Activated T-cell treated with anti-CD3 and anti-CD28 coated beads, Interleukin-2, amount 50 U/mL, for 24 hours (primary cell): ENCODE data around the gene HAND1.

Experiments used
- DNase-seq: peaks from one replicate; pipeline ENCODE4 v3.0.0-alpha.2; 2020
- H3K27ac Mint-ChIP-seq: 2 replicates; pipeline ENCODE4 v1.8.0; 2020; ENCODE audit warnings: mild to moderate bottlenecking, mixed read lengths
- H3K27me3 Mint-ChIP-seq: 2 replicates; pipeline ENCODE4 v1.8.0; 2020; ENCODE audit warnings: mixed read lengths
- H3K36me3 Mint-ChIP-seq: 2 replicates; pipeline ENCODE4 v1.8.0; 2020; ENCODE audit warnings: low read depth, mixed read lengths
- H3K4me1 Mint-ChIP-seq: 2 replicates; pipeline ENCODE4 v1.8.0; 2020; ENCODE audit warnings: low read depth, mixed read lengths
- H3K4me3 Mint-ChIP-seq: 2 replicates; pipeline ENCODE4 v1.8.0; 2020; ENCODE audit warnings: mild to moderate bottlenecking, moderate library complexity, mixed read lengths
- H3K9me3 Mint-ChIP-seq: 2 replicates; pipeline ENCODE4 v1.8.0; 2020; ENCODE audit warnings: mixed read lengths

Gene HAND1

GRCh38 chr5:154466147-154466546 is 11.9 kb downstream of the HAND1 start:
- no peak overlapping the region for H3K27ac Mint-ChIP-seq
- no peaks in the 10 kb centered on the region for H3K9me3 Mint-ChIP-seq
- H3K4me3 Mint-ChIP-seq: no peak overlapping the region
- peaks cover 4% of the 10 kb centered on the region for H3K36me3 Mint-ChIP-seq
- H3K4me1 Mint-ChIP-seq: peaks cover 5% of the 10 kb centered on the region
- DNase-seq: no peak
- peaks cover 29% of the 10 kb centered on the region for H3K27me3 Mint-ChIP-seq

- no peaks in the 10 kb centered on the region for H3K4me1 Mint-ChIP-seq
- H3K36me3 Mint-ChIP-seq: peaks cover 6% of the 10 kb centered on the region
- no peak overlapping the region for H3K4me3 Mint-ChIP-seq
- no peaks in the 10 kb centered on the region for H3K9me3 Mint-ChIP-seq
- no peak overlapping the region for H3K27ac Mint-ChIP-seq
- no peak for DNase-seq
- H3K27me3 Mint-ChIP-seq: peaks cover 19% of the 10 kb centered on the region
These were observed 12.9 kb downstream of the HAND1 start for GRCh38 chr5:154465169-154465568.

GRCh38 chr5:154464438-154464837 is 13.6 kb downstream of the HAND1 start:
- Mint-ChIP-seq H3K36me3 (peaks cover 7% of the 10 kb centered on the region), H3K9me3 (no peaks in the 10 kb centered on the region), H3K27ac (no peak overlapping the region), H3K4me1 (no peaks in the 10 kb centered on the region), H3K4me3 (no peak overlapping the region), H3K27me3 (peaks cover 14% of the 10 kb centered on the region)
- no peak for DNase-seq

- no peaks in the 10 kb centered on the region for H3K27me3 Mint-ChIP-seq
- no peak overlapping the region for H3K27ac Mint-ChIP-seq
- no peak for DNase-seq
- H3K36me3 Mint-ChIP-seq: peaks cover 34% of the 10 kb centered on the region
- no peak overlapping the region for H3K4me3 Mint-ChIP-seq
- no peaks in the 10 kb centered on the region for H3K4me1 Mint-ChIP-seq
- no peaks in the 10 kb centered on the region for H3K9me3 Mint-ChIP-seq
These were observed 16.5 kb downstream of the HAND1 start for GRCh38 chr5:154461531-154461930.

- H3K36me3 Mint-ChIP-seq: peaks cover 47% of the 10 kb centered on the region
- H3K9me3 Mint-ChIP-seq: no peaks in the 10 kb centered on the region
- DNase-seq: no peak
- no peak overlapping the region for H3K4me3 Mint-ChIP-seq
- H3K27me3 Mint-ChIP-seq: no peaks in the 10 kb centered on the region
- H3K27ac Mint-ChIP-seq: no peak overlapping the region
- H3K4me1 Mint-ChIP-seq: no peaks in the 10 kb centered on the region
These were observed 17.9 kb downstream of the HAND1 start for GRCh38 chr5:154460172-154460571.

GRCh38 chr5:154459015-154459414 is 19.0 kb downstream of the HAND1 start:
- Mint-ChIP-seq H3K27ac (no peak overlapping the region), H3K27me3 (no peaks in the 10 kb centered on the region), H3K4me1 (no peaks in the 10 kb centered on the region), H3K4me3 (no peak overlapping the region), H3K9me3 (no peaks in the 10 kb centered on the region), H3K36me3 (peaks cover 59% of the 10 kb centered on the region)
- DNase-seq: no peak

GRCh38 chr5:154456540-154456939 is 21.5 kb downstream of the HAND1 start:
- Mint-ChIP-seq H3K27ac (no peak overlapping the region), H3K27me3 (no peaks in the 10 kb centered on the region), H3K4me3 (no peak overlapping the region), H3K36me3 (peaks cover 79% of the 10 kb centered on the region), H3K4me1 (no peaks in the 10 kb centered on the region), H3K9me3 (no peaks in the 10 kb centered on the region)
- DNase-seq: no peak

GRCh38 chr5:154455585-154455984 is 22.4 kb downstream of the HAND1 start:
- no peak for DNase-seq
- Mint-ChIP-seq H3K27me3 (no peaks in the 10 kb centered on the region), H3K9me3 (no peaks in the 10 kb centered on the region), H3K4me1 (peaks cover 2% of the 10 kb centered on the region), H3K36me3 (peaks cover 89% of the 10 kb centered on the region), H3K4me3 (no peak overlapping the region), H3K27ac (no peak overlapping the region)

- no peaks in the 10 kb centered on the region for H3K27me3 Mint-ChIP-seq
- no peaks in the 10 kb centered on the region for H3K9me3 Mint-ChIP-seq
- H3K4me3 Mint-ChIP-seq: no peak overlapping the region
- peaks cover 33% of the 10 kb centered on the region for H3K4me1 Mint-ChIP-seq
- H3K36me3 Mint-ChIP-seq: peaks cover 85% of the 10 kb centered on the region
- no peak for DNase-seq
- H3K27ac Mint-ChIP-seq: no peak overlapping the region
These were observed 26.1 kb downstream of the HAND1 start for GRCh38 chr5:154451957-154452356.

GRCh38 chr5:154449786-154450185 is 28.2 kb downstream of the HAND1 start:
- Mint-ChIP-seq H3K27ac (no peak overlapping the region), H3K27me3 (no peaks in the 10 kb centered on the region), H3K9me3 (no peaks in the 10 kb centered on the region), H3K4me3 (no peak overlapping the region), H3K36me3 (peaks cover 76% of the 10 kb centered on the region), H3K4me1 (peaks cover 36% of the 10 kb centered on the region)
- no peak for DNase-seq

GRCh38 chr5:154447089-154447725 is 30.8 kb downstream of the HAND1 start:
- Mint-ChIP-seq H3K4me1 (peaks cover 47% of the 10 kb centered on the region), H3K36me3 (peaks cover 61% of the 10 kb centered on the region), H3K27ac (peak overlapping the region; percentile 84), H3K9me3 (no peaks in the 10 kb centered on the region), H3K4me3 (peak overlapping the region; percentile 90), H3K27me3 (no peaks in the 10 kb centered on the region)
- DNase-seq: no peak

- Mint-ChIP-seq H3K36me3 (peaks cover 61% of the 10 kb centered on the region), H3K4me1 (peaks cover 48% of the 10 kb centered on the region), H3K4me3 (peak overlapping the region; percentile 90), H3K27me3 (no peaks in the 10 kb centered on the region), H3K27ac (peak overlapping the region; percentile 84), H3K9me3 (no peaks in the 10 kb centered on the region)
- DNase-seq: peak; percentile 60
These were observed 31.6 kb downstream of the HAND1 start for GRCh38 chr5:154446195-154447088.

- DNase-seq: peak; percentile 98
- Mint-ChIP-seq H3K9me3 (no peaks in the 10 kb centered on the region), H3K27ac (peak within 1 kb of the TSS; percentile 98), H3K4me3 (peak within 1 kb of the TSS; percentile 95), H3K27me3 (no peaks in the 10 kb centered on the region), H3K4me1 (peaks cover 47% of the 10 kb centered on the region), H3K36me3 (peaks cover 61% of the 10 kb centered on the region)
These were observed 32.4 kb downstream of the HAND1 start, which contains the start of gene SAP30L for GRCh38 chr5:154445422-154446194. Gene SAP30L (plus strand): TSS chr5:154445997. CDS start chr5:154446605, 608 bp downstream.

- no peak for DNase-seq
These were observed 33.2 kb downstream of the HAND1 start for GRCh38 chr5:154444556-154445421.

More at GRCh38 chr5:154444556-154445421, 33.2 kb downstream of the HAND1 start:
- Mint-ChIP-seq H3K27me3 (no peaks in the 10 kb centered on the region), H3K9me3 (no peaks in the 10 kb centered on the region), H3K27ac (peak overlapping the region; percentile 98), H3K36me3 (peaks cover 61% of the 10 kb centered on the region), H3K4me1 (peaks cover 40% of the 10 kb centered on the region), H3K4me3 (peak overlapping the region; percentile 95)
